K562 (cell line): ENCODE measurements around the gene MYMK.

Experiments used
- BRCA1 ChIP-seq, 2 experiments: fragments of 450-650 bp in 1 of 2; sonication (generic) in 1 of 2; formaldehyde crosslinking in 1 of 2; IDR thresholded peaks; 2 replicates each; pipeline versions ENCODE4 v1.5.0 to v1.6.1; 2017 to 2020; ENCODE audit warnings: mild to moderate bottlenecking in 1 of 2, missing genetic modification reagents in 1 of 2
- KLF1 ChIP-seq: fragments of 450-650 bp; IDR thresholded peaks from 2 replicates; pipeline ENCODE4 v1.6.1; 2016; ENCODE audit warnings: missing genetic modification characterization, missing compliant biosample characterization
- NR2C2 ChIP-seq, 2 experiments: fragments of 200-800 bp in 1 of 2; sonication (Bioruptor generic) in 1 of 2; sonication (generic) in 1 of 2; formaldehyde crosslinking in 1 of 2; IDR thresholded peaks; 2 replicates each; pipeline versions ENCODE4 v1.6.1 to v1.8.0; 2016 to 2022; ENCODE audit warnings: mild to moderate bottlenecking in 1 of 2, missing compliant biosample characterization in 1 of 2, missing genetic modification characterization in 1 of 2, missing genetic modification reagents in 1 of 2
- SNRNP70 ChIP-seq: fragments of 200-400 bp; formaldehyde crosslinking; optimal IDR thresholded peaks from 2 replicates; pipeline ENCODE3; 2017; ENCODE audit warnings: low read depth, low read length
- TARDBP ChIP-seq: fragments of 450-650 bp; IDR thresholded peaks from 2 replicates; pipeline ENCODE4 v1.6.1; 2016
- ZBTB1 ChIP-seq: sonication (generic); formaldehyde crosslinking; IDR thresholded peaks from 2 replicates; pipeline ENCODE4 v1.8.1; 2023; ENCODE audit warnings: missing genetic modification reagents, low read depth, mild to moderate bottlenecking, borderline replicate concordance
- TF ChIP-seq, protein P1 (sequence below): fragments of 450-650 bp; IDR thresholded peaks from 2 replicates; pipeline ENCODE4 v1.6.1; 2017; ENCODE audit warnings: antibody characterized with exemption, mild to moderate bottlenecking
- TF ChIP-seq, protein P2 (sequence below), 3 experiments: IDR thresholded peaks in 2 of 3; conservative IDR thresholded peaks in 1 of 3; 2 replicates each; pipeline ENCODE4 v1.5.1; 2011 to 2012; ENCODE audit warnings: low read length in 3 of 3, mild to moderate bottlenecking in 3 of 3, control low read depth in 2 of 3, improper control_type of control experiment in 1 of 3, inconsistent platforms in 1 of 3, low read depth in 1 of 3, mixed read lengths in 1 of 3, moderate library complexity in 1 of 3; ENCODE audit not compliant: insufficient read depth in 2 of 3

DNA sequence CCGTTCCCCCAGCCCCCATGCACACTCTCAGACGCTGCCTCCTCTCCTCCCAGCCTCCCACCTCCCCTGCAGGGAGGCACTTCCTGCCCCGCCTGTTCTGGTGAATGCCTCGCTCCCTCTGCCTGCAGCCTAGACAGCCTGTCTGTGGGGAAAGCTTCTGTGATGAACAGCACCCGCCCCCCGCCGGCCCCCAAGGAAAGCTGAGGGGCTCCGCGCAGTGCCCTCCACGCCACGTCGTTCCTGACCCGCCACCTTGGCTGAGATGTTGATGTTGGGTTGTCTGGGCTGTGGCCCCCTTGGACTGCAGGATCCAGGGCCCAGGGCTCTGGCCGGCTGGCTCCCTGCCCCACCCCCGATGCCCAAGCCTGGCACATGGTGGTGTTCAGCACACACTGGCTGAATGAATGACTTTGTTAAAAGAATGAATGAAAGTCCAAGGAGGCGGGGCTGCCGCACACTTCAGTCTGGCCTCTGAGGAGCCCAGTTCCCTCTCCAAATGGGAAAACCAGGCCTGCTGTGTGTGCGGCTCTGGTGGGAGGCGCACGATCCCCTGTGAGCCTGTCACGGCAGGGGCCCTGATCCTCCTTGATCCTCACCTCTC lies 2.1 kb upstream of the MYMK start:
- TF ChIP-seq NR2C2 (CRISPR knock-in tag; IDR thresholded peaks at IDR 0.05) (no peak), NR2C2 (tag; IDR thresholded peaks at IDR 0.05) (no peak), ZBTB1 (no peak), KLF1 (tag) (no peak), TARDBP (no peak), SNRNP70 (no peak), BRCA1 (IDR thresholded peaks at IDR 0.05) (no peak), BRCA1 (CRISPR knock-in tag; IDR thresholded peaks at IDR 0.05) (no peak)
- TF ChIP-seq, protein P1, sequence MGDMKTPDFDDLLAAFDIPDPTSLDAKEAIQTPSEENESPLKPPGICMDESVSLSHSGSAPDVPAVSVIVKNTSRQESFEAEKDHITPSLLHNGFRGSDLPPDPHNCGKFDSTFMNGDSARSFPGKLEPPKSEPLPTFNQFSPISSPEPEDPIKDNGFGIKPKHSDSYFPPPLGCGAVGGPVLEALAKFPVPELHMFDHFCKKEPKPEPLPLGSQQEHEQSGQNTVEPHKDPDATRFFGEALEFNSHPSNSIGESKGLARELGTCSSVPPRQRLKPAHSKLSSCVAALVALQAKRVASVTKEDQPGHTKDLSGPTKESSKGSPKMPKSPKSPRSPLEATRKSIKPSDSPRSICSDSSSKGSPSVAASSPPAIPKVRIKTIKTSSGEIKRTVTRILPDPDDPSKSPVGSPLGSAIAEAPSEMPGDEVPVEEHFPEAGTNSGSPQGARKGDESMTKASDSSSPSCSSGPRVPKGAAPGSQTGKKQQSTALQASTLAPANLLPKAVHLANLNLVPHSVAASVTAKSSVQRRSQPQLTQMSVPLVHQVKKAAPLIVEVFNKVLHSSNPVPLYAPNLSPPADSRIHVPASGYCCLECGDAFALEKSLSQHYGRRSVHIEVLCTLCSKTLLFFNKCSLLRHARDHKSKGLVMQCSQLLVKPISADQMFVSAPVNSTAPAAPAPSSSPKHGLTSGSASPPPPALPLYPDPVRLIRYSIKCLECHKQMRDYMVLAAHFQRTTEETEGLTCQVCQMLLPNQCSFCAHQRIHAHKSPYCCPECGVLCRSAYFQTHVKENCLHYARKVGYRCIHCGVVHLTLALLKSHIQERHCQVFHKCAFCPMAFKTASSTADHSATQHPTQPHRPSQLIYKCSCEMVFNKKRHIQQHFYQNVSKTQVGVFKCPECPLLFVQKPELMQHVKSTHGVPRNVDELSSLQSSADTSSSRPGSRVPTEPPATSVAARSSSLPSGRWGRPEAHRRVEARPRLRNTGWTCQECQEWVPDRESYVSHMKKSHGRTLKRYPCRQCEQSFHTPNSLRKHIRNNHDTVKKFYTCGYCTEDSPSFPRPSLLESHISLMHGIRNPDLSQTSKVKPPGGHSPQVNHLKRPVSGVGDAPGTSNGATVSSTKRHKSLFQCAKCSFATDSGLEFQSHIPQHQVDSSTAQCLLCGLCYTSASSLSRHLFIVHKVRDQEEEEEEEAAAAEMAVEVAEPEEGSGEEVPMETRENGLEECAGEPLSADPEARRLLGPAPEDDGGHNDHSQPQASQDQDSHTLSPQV, result no peak
- TF ChIP-seq, protein P2, sequence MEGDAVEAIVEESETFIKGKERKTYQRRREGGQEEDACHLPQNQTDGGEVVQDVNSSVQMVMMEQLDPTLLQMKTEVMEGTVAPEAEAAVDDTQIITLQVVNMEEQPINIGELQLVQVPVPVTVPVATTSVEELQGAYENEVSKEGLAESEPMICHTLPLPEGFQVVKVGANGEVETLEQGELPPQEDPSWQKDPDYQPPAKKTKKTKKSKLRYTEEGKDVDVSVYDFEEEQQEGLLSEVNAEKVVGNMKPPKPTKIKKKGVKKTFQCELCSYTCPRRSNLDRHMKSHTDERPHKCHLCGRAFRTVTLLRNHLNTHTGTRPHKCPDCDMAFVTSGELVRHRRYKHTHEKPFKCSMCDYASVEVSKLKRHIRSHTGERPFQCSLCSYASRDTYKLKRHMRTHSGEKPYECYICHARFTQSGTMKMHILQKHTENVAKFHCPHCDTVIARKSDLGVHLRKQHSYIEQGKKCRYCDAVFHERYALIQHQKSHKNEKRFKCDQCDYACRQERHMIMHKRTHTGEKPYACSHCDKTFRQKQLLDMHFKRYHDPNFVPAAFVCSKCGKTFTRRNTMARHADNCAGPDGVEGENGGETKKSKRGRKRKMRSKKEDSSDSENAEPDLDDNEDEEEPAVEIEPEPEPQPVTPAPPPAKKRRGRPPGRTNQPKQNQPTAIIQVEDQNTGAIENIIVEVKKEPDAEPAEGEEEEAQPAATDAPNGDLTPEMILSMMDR (IDR thresholded peaks at IDR 0.05 in 2 of 3, conservative IDR thresholded peaks at IDR 0.05 in 1 of 3; ENCODE audit: insufficient read depth in 2 of 3, low read depth in 1 of 3, low read length in 3 of 3), result no peak
